Parathyroid adenoma (tissue), 2 donors: ENCODE measurements around the gene PHF13.

Experiments used
- H2AFZ ChIP-seq: fragments of 300-600 bp; sonication (generic); one replicate; pipeline ENCODE4 v1.7.0; 2017; ENCODE audit warnings: antibody characterized with exemption, mild to moderate bottlenecking
- H3K27ac ChIP-seq: fragments of 300-600 bp; sonication (generic); one replicate; pipeline ENCODE4 v1.7.0; 2017
- H3K27me3 ChIP-seq: fragments of 300-600 bp; sonication (generic); one replicate; pipeline ENCODE4 v1.7.0; 2017; ENCODE audit warnings: low read length; ENCODE audit not compliant: control insufficient read depth, insufficient read depth
- H3K36me3 ChIP-seq: fragments of 300-600 bp; sonication (generic); one replicate; pipeline ENCODE4 v1.7.0; 2017; ENCODE audit warnings: low read length; ENCODE audit not compliant: control insufficient read depth, insufficient read depth
- H3K4me1 ChIP-seq: fragments of 300-600 bp; sonication (generic); one replicate; pipeline ENCODE4 v1.7.0; 2017; ENCODE audit warnings: control low read depth
- H3K4me2 ChIP-seq: fragments of 300-600 bp; sonication (generic); one replicate; pipeline ENCODE4 v1.7.0; 2017; ENCODE audit warnings: low read length
- H3K4me3 ChIP-seq: fragments of 300-600 bp; sonication (generic); one replicate; pipeline ENCODE4 v1.7.0; 2017; ENCODE audit warnings: low read depth, low read length
- H3K79me2 ChIP-seq: fragments of 300-600 bp; sonication (generic); one replicate; pipeline ENCODE4 v1.7.0; 2017; ENCODE audit warnings: control low read depth
- H3K9ac ChIP-seq: fragments of 300-600 bp; sonication (generic); one replicate; pipeline ENCODE4 v1.7.0; 2017; ENCODE audit warnings: mild to moderate bottlenecking
- H3K9me3 ChIP-seq: fragments of 300-600 bp; sonication (generic); one replicate; pipeline ENCODE4 v1.7.0; 2017; ENCODE audit warnings: low read length; ENCODE audit not compliant: control insufficient read depth
- CTCF ChIP-seq: fragments of 300-600 bp; sonication (generic); IDR thresholded peaks from one replicate; pipeline ENCODE4 v1.7.0; 2017; ENCODE audit warnings: antibody characterized with exemption, mild to moderate bottlenecking
- donor health status: primary hyperparathyroidism.

The PHF13 gene

GRCh38 chr1:6668503-6668902, 55.0 kb downstream of the PHF13 start:
- Histone ChIP-seq H3K4me2 (no peak overlapping the region), H2AFZ (no peak overlapping the region), H3K4me1 (no peaks in the 10 kb centered on the region), H3K9ac (no peak overlapping the region), H3K79me2 (peaks cover 8% of the 10 kb centered on the region), H3K27ac (no peak overlapping the region), H3K27me3 (no peaks in the 10 kb centered on the region), H3K9me3 (no peaks in the 10 kb centered on the region), H3K4me3 (no peak overlapping the region), H3K36me3 (no peaks in the 10 kb centered on the region)
- no peak for TF ChIP-seq CTCF

DNA sequence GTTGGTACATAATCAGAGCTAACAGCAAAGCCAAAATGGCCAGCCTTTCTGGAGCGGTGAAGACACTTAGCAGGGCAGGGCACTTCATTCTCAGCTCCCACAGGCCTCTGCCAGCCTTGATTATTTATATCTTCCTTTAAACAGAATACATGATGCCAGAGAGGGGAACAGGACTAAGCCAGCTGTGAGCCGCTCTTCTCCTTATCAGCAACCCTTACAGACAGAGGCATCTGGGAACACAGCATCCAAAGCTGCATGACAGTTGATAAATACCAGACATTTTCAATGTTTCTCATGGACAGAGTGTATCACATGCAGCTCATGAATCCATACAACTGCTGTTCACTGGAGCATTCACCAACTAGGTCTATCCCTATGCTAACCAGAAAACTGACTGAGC, 59.0 kb downstream of the PHF13 start:
- Histone ChIP-seq H3K27ac (no peak overlapping the region), H3K36me3 (no peaks in the 10 kb centered on the region), H3K4me3 (no peak overlapping the region), H2AFZ (no peak overlapping the region), H3K9me3 (no peaks in the 10 kb centered on the region), H3K4me2 (no peak overlapping the region), H3K9ac (no peak overlapping the region), H3K27me3 (no peaks in the 10 kb centered on the region), H3K79me2 (peaks cover 1% of the 10 kb centered on the region), H3K4me1 (no peaks in the 10 kb centered on the region)
- TF ChIP-seq CTCF = no peak
